HL-60/S4 treated with retinoic acid at 250 ng/mL for 4 days and 3 days (cell line): Measurements from ENCODE around the gene FMO1.
"Not testable (repeated sequence)": the region's sequence is repeated elsewhere in the genome, so short reads cannot be mapped to it uniquely, and the experiment has no call there.

Source experiments
- in situ Hi-C: fragments of 300-500 bp; cut with MboI; formaldehyde crosslinking; loops from 2 replicates; pipeline ENCODE4 v1.7.0; 2022; ENCODE audit warnings: low sequenced_read_pairs

FMO1 gene

DNA sequence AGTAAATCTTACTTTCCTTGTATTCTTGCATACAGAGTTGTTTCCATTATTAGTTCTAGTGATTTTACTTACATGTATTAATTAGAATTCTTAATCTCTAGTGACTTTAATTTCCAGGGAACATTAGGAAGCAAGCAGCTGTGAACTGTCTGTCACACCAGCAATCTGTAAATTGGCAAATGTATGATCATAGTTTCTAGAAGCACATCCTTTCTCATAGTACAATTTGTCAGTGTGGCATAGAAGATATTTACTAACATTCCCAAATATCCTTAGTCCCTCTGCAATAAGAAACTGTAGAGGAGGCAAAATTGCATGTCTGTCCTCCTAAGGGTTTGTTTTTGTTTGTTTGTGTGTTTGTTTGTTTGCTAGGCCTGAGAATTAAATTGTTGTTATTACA lies 17.0 kb upstream of the FMO1 start:
- in situ Hi-C loops = no loop called here

DNA sequence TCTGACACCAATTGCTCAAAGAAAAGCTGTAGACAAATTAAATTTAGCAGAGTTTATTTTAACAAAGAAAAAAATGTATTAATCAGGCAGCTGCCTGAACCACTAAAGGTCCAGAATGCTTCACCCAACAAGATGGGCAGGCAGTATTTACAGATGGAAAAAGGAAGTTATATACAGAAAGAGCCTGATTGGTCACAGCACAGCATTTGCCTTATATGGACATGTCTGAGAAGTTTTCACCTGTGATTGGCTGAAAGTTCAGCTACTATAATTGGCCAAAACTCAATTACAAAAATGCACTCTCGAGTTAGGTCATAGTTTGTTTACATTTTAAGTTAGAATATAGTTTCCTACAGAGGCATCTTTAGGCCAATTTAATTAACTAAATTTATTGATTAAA lies 15.1 kb upstream of the FMO1 start:
- in situ Hi-C loops = no loop called here

DNA sequence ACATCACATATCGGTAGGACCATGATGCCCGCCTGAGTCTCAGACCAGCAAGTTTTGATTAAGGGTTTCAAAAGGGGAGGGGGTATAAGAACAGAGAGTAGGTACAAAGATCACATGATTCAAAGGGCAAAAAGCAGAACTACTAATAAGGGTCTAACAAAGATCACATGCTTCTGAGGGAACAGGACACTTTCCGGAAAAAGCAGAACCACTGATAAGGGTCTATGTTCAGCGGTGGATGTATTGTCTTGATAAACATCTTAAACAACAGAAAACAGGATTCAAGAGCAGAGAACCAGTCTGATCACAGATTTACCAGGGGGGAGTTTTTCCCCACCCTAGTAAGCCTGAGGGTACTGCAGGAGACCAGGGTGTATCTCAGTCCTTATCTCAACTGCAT lies 12.1 kb upstream of the FMO1 start:
- in situ Hi-C loops = not testable (repeated sequence)

GRCh38 chr1:171243878-171244277 lies 4.4 kb upstream of the FMO1 start:
- in situ Hi-C loops = no loop called here

GRCh38 chr1:171245458-171246064 lies 2.7 kb upstream of the FMO1 start:
- in situ Hi-C loops = no loop called here

GRCh38 chr1:171247501-171247900 lies 793 bp upstream of the FMO1 start:
- in situ Hi-C loops = no loop called here

- in situ Hi-C loops = no loop called here
These were observed 547 bp downstream of the FMO1 start for GRCh38 chr1:171248841-171249240.

GRCh38 chr1:171250263-171250662 lies 2.0 kb downstream of the FMO1 start:
- in situ Hi-C loops = no loop called here

- in situ Hi-C loops = no loop called here
These were observed 3.0 kb downstream of the FMO1 start for GRCh38 chr1:171251042-171251951.

DNA sequence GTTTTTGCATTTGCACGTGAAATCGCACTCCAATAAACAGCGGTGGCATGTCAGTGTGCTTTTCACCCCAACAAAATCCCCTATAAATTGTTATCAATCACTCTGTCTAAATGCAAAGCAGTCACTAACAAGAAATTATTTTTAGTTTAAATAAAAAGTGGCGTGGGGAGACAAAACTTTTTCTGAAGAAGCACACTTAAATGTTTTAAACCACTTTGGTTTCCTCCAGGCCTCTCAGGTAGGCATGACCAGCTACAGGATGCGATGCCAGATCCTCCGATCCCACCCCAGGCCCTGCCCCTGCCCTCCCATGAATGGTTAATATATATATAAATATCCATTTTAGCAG lies 3.6 kb downstream of the FMO1 start:
- in situ Hi-C loops = no loop called here

DNA sequence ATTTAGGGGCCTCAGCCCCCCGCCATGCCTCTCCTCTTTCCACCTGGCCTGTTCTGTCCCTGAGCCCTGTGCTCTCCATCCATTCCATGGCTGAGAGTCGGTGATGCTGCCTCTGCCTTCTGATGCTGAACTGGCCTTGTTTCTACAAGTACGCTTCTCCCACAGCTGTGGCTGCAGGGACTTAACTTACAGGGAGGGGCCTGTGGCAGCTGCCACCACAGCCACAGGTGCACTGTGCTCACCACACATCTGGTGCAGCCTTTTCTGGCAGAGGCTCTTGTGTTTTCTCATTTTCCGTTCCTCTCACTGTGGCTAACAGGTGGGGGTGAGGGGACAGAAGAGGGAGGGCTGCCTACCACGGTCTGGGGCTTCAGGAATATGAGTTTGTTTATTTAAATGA lies 4.2 kb downstream of the FMO1 start:
- in situ Hi-C loops = no loop called here

DNA sequence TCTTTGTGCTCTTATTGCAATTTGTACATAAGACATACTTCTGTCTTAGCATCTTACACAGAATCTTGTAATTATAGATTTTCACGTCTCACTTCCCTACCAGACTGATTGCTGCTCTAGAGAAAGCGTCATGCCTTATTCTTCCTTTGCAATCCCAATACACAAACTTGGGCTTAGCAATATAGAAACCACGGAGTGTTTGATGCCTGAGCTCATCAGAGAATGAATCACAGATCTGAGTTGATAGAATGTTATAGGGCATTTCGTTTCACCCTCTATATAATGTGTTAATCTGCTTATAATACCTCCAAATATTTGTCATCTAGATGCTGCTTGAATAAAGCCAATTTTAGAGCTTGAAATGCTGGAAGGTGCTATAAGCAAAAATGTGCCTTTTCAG lies 6.6 kb downstream of the FMO1 start:
- in situ Hi-C loops = no loop called here

DNA sequence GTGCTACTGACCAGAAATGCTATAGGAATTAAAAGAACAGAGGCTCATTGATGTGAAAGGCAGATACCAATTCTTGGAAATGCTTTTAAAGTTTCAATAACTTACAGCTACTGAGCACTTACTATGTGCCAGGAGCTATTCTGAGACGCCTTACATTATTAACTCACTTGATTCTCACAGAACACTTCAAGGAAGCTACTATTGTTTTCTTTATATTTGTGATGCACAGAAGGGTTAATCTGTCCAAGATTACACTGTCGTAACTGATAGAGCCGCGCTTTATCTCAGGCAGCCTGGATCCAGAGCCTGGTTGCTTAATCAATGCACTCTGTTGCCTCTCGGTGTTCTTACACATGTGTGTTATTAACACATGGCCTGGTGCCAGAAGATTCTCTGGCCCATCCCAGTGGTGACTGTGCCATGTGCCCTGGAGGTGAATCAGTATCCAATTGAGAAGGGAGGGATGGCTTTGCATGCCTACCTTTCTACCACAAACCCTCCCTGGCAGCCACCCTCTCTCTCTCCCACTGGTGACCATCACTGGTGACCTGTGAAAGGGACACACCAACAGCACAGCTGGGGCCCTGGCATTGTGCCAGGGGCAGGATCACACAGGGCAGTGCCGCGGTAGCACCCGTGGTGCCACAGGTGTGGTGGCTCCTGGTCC lies 8.8 kb downstream of the FMO1 start:
- in situ Hi-C loops = no loop called here

DNA sequence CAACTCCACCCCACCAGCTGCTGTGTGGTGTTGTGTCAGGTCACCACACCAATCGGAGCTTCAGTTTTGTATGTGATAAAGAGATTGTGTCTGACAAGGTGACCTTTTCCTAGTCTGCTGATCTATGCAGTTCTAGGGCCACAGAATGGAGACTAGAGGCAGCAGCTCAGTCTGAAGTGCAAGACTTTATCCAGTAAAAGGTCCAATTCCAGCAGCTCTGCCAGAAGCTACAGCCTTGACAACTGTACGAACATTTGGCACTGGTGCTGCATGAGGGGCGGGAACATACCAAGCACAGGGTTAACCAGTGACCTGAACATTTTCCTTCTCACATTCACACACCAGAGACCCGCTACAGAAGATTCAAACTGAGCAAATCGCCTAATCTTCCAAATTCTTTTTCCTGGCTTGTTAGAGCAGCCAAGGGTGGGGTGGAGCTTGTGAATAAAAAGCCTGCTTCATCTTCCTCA lies 9.3 kb downstream of the FMO1 start:
- in situ Hi-C loops = no loop called here

GRCh38 chr1:171258429-171258828 lies 10.1 kb downstream of the FMO1 start:
- in situ Hi-C loops = no loop called here

DNA sequence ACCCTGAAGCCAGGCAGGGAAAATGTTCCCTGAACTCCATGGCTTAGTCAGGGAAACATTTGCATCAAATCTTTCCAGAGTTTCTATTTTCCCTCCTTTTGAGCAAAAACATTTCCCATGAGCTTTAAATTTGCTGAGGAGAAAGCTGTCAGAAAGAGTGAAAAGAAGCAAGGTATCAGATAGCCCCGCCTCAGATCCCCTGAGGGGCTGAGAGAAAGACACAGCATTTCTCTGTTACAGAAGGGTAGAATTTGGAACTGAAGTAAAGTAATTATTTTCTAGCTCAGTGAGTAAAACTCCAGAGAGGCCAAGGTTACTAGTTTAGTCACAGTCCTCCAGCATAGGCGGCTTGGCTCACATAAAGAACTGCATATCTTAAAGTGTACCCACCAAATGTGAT lies 10.6 kb downstream of the FMO1 start:
- in situ Hi-C loops = no loop called here

- in situ Hi-C loops = no loop called here
These were observed 13.0 kb downstream of the FMO1 start for GRCh38 chr1:171261336-171261735.

DNA sequence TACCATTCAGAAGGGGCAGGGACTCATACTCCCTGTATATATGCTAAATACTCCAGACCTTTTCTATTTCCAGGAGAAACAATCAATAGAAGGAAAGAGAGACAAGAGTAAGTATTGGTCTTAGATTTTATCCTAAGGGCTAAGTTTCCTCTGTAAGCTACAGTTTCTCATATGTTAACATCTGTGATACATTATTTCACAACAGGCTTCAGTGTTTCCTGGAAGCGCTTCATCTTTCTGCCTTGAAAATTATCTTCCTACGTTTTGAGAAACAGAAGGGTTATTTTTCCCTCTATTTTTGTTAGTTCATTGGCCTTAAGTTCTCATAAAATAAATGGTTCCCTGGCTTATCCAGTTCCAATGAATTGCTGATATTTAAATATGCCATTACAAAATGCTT lies 15.6 kb downstream of the FMO1 start:
- in situ Hi-C loops = no loop called here

- in situ Hi-C loops = no loop called here
These were observed 17.4 kb downstream of the FMO1 start for GRCh38 chr1:171265686-171266085.

GRCh38 chr1:171266930-171267329 lies 18.6 kb downstream of the FMO1 start:
- in situ Hi-C loops = no loop called here

GRCh38 chr1:171267391-171267790 lies 19.1 kb downstream of the FMO1 start:
- in situ Hi-C loops = no loop called here

GRCh38 chr1:171270806-171271205 lies 22.5 kb downstream of the FMO1 start:
- in situ Hi-C loops = no loop called here
